22Rv1 (cell line): ENCODE measurements around the gene RBMXL3.

Experiments
- CTCF ChIP-seq: fragments of 450-650 bp; IDR thresholded peaks from 2 replicates; pipeline ENCODE4 v1.5.1; 2017; ENCODE audit warnings: mild to moderate bottlenecking
- ZFX ChIP-seq: fragments of 450-650 bp; IDR thresholded peaks from 2 replicates; pipeline ENCODE4 v1.6.1; 2017; ENCODE audit warnings: antibody characterized with exemption, borderline replicate concordance

GRCh38 chrX:115183980-115184379, 5.2 kb upstream of the RBMXL3 start:
- TF ChIP-seq CTCF (no peak), ZFX (no peak)
